WTC11 (cell line): ENCODE measurements around the gene CPNE2.

Source experiments
- CREM ChIP-seq: sonication (generic); formaldehyde crosslinking; IDR thresholded peaks from 2 replicates; pipeline ENCODE4 v1.8.1; 2022; ENCODE audit warnings: mild to moderate bottlenecking, missing genetic modification reagents, moderate library complexity
- CTCF ChIP-seq: fragments of 200-600 bp; IDR thresholded peaks from 2 replicates; pipeline ENCODE4 v1.8.0; 2022; ENCODE audit warnings: antibody characterized with exemption
- E2F1 ChIP-seq: sonication (generic); formaldehyde crosslinking; IDR thresholded peaks from 2 replicates; pipeline ENCODE4 v1.8.0; 2022; ENCODE audit warnings: mild to moderate bottlenecking, missing genetic modification reagents
- GTF2I ChIP-seq: fragments of 250-450 bp; sonication (Bioruptor Pico); conservative IDR thresholded peaks from 2 replicates; pipeline ENCODE4 v1.4.0; 2021; ENCODE audit warnings: mild to moderate bottlenecking
- PREB ChIP-seq: sonication (generic); formaldehyde crosslinking; IDR thresholded peaks from 2 replicates; pipeline ENCODE4 v1.8.1; 2022; ENCODE audit warnings: mild to moderate bottlenecking, missing genetic modification reagents, moderate library complexity, borderline replicate concordance
- SMAD4 ChIP-seq: sonication (generic); formaldehyde crosslinking; IDR thresholded peaks from 2 replicates; pipeline ENCODE4 v1.8.0; 2022; ENCODE audit warnings: mild to moderate bottlenecking, missing genetic modification reagents
- TP53 ChIP-seq: sonication (generic); formaldehyde crosslinking; IDR thresholded peaks from 2 replicates; pipeline ENCODE4 v1.8.1; 2023; ENCODE audit warnings: mild to moderate bottlenecking, missing genetic modification reagents
- USF1 ChIP-seq: sonication (generic); formaldehyde crosslinking; IDR thresholded peaks from 2 replicates; pipeline ENCODE4 v1.8.0; 2022; ENCODE audit warnings: mild to moderate bottlenecking, missing genetic modification reagents
- USF2 ChIP-seq: sonication (generic); formaldehyde crosslinking; IDR thresholded peaks from 2 replicates; pipeline ENCODE4 v1.8.1; 2023; ENCODE audit warnings: mild to moderate bottlenecking, missing genetic modification reagents, moderate library complexity
- ZBTB43 ChIP-seq: sonication (generic); formaldehyde crosslinking; IDR thresholded peaks from 2 replicates; pipeline ENCODE4 v1.8.1; 2023; ENCODE audit warnings: mild to moderate bottlenecking, missing genetic modification reagents
- ZNF121 ChIP-seq: sonication (generic); formaldehyde crosslinking; IDR thresholded peaks from 2 replicates; pipeline ENCODE4 v1.8.0; 2023; ENCODE audit warnings: missing genetic modification reagents
- ZNF512 ChIP-seq: sonication (generic); formaldehyde crosslinking; IDR thresholded peaks from 2 replicates; pipeline ENCODE4 v1.8.1; 2022; ENCODE audit warnings: missing genetic modification reagents, borderline replicate concordance
- ZNF671 ChIP-seq: fragments of 250-450 bp; sonication (Bioruptor Pico); IDR thresholded peaks from 2 replicates; pipeline ENCODE4 v1.8.0; 2021; ENCODE audit warnings: mild to moderate bottlenecking

- TF ChIP-seq USF1 (no peak), CTCF (no peak), CREM (CRISPR knock-in tag) (no peak), USF2 (no peak), PREB (no peak), ZNF512 (CRISPR knock-in tag) (no peak), ZBTB43 (CRISPR knock-in tag) (no peak), TP53 (CRISPR knock-in tag) (no peak), SMAD4 (CRISPR knock-in tag) (no peak), GTF2I (CRISPR knock-in tag) (no peak), ZNF121 (CRISPR knock-in tag) (no peak), E2F1 (CRISPR knock-in tag) (no peak), ZNF671 (no peak)
Observed at GRCh38 chr16:57105184-57105583, 12.8 kb downstream of the CPNE2 start.
